ENCODE results near the gene NELFB. TPM values are rescaled to one million over a fixed set of nuclear protein-coding genes. Genes with fewer than 3 reads are reported as not detected.
A peak's percentile ranks its signal among the peaks of the same experiment; 100 is the strongest.
"Not testable (repeated sequence)": the region's sequence is repeated elsewhere in the genome, so short reads cannot be mapped to it uniquely, and the experiment has no call there.

Gene NELFB
- total and polyA plus RNA-seq, 3 experiments from 2014 or later = 34.8 to 72.0 (median 67.5) TPM

DNA sequence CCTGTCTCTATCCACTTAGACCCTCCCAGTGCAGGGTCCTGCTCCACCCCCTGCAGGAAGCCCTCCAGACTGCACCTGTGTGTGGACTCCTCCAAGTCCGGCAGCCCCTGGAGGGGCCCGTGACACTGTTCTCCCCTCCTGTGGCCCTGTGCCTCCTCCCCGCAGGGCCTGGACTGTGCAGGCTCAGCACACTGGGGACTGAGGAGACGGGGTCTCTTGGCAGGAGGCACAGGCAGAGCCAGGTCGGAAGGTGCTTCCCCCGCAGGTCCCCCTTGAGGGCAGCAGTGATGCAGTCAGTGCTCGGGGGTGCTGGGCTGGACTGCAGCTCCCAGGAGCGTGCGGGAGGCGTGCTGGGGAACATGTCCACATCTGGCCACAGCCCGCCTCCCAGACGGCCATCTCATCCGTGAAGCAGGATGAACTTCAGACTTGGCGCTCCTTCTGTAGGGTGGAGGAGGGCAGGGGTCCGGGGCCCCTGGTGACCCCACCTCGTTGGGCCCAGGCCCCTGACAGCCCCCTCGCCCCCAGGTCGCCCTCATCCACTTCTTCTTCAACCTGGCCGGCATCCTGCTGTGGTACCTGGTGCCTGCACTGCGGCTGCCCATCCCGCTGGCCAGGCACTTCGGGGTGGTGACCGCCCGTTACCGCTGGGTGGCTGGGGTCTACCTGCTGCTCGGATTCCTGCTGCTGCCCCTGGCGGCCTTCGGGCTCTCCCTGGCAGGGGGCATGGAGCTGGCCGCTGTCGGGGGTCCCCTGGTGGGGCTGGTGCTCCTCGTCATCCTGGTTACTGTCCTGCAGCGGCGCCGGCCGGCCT lies 19.5 kb upstream of the NELFB start:
- H3K27ac Mint-ChIP-seq = no peak overlapping the region

DNA sequence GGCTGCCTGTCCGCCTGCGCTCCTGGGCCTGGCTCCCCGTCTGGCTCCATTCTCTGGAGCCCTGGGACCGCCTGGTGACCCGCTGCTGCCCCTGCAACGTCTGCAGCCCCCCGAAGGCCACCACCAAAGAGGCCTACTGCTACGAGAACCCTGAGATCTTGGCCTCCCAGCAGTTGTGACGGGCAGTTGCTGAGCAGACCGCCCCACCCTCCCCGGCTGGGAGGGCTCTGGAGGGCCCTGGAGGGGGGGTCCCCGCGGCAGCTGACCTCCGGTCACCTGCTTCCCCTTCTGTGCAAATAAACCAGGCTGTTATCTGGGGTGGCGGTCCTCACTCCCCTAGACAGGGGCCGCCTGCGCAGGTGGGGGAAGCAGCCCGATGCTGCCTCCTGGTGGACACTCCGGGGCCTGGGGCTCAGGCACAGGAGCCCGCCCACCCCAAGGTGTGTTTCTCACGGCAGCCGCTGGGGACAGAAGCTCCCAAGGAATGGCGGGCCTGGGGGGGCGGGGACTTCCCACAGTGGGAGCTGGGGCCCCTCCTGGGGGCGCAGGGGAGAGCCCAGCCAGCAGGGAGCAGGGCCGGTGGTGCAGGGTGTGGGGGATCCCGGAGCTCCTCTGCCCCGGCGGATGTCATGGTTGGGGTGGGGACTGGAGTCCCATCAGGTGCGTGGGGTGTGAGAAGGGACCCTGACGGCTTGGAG lies 18.7 kb upstream of the NELFB start:
- CTCF ChIA-PET = interaction anchor here (0.6 to 2.4 kb wide), 36 partner anchors 9 to 822 kb away, joined by 3 to 18 read pairs (median 4); partner anchors contain the start of genes CYSRT1, DPP7, MAN1B1 and NELFB
- H3K9me3 ChIP-seq (ENCODE audit: low read length) = no peaks in the 10 kb centered on the region
- H3K27me3 Mint-ChIP-seq = peaks cover 4 to 11% of the 10 kb centered on the region in 2 donors
- POLR2A ChIA-PET = interaction anchor here (0.6 to 1.0 kb wide), 3 partner anchors 18 to 141 kb away, joined by 3 to 4 read pairs (median 3); no protein-coding TSS in a partner anchor
- peaks cover 12% of the 10 kb centered on the region for H3K4me1 ChIP-seq (ENCODE audit: insufficient read depth, low read length)
- no peaks in the 10 kb centered on the region for H3K36me3 ChIP-seq (ENCODE audit: insufficient read depth, low read length)
- peaks cover 0 to 3% (median 0%) of the 10 kb centered on the region in 3 donors for H3K36me3 Mint-ChIP-seq
- DNase-seq = peak; percentile 83 to 93 (median 87)
- H3K4me3 ChIP-seq (ENCODE audit: low read length) = no peak overlapping the region
- no peaks in the 10 kb centered on the region for H3K9me3 Mint-ChIP-seq
- H3K4me3 Mint-ChIP-seq = peak overlapping the region in 2 of 7 donors; percentile 37 to 40
- H3K27ac ChIP-seq (ENCODE audit: low read depth, low read length) = peak overlapping the region; percentile 27
- peak overlapping the region in 1 of 8 donors; percentile 62 for H3K27ac Mint-ChIP-seq
- H3K27me3 ChIP-seq (ENCODE audit: insufficient read depth, low read length, poor library complexity, severe bottlenecking) = no peaks in the 10 kb centered on the region
- peaks cover 5 to 31% (median 6%) of the 10 kb centered on the region in 3 donors for H3K4me1 Mint-ChIP-seq

More for the DNA sequence above, 19.5 kb upstream of the NELFB start:
- Histone ChIP-seq H3K4me3 (ENCODE audit: low read length) (no peak overlapping the region), H3K4me1 (ENCODE audit: insufficient read depth, low read length) (peaks cover 12% of the 10 kb centered on the region), H3K27me3 (ENCODE audit: insufficient read depth, low read length, poor library complexity, severe bottlenecking) (no peaks in the 10 kb centered on the region), H3K9me3 (ENCODE audit: low read length) (no peaks in the 10 kb centered on the region), H3K36me3 (ENCODE audit: insufficient read depth, low read length) (no peaks in the 10 kb centered on the region), H3K27ac (ENCODE audit: low read depth, low read length) (peak overlapping the region; percentile 27)
- no peak for DNase-seq
- no peaks in the 10 kb centered on the region for H3K36me3 Mint-ChIP-seq
- CTCF ChIA-PET = interaction anchor here (1.0 to 2.4 kb wide), 11 partner anchors 11 to 189 kb away, joined by 3 to 18 read pairs (median 6); partner anchors contain the start of genes CYSRT1, MAN1B1, NPDC1 and RNF208
- peaks cover 0 to 11% of the 10 kb centered on the region in 2 donors for H3K27me3 Mint-ChIP-seq
- H3K4me3 Mint-ChIP-seq = no peak overlapping the region
- POLR2A ChIA-PET = interaction anchor here (0.6 to 1.0 kb wide), 2 partner anchors 19 to 140 kb away, joined by 3 to 4 read pairs; no protein-coding TSS in a partner anchor
- H3K4me1 Mint-ChIP-seq = peaks cover 1 to 27% (median 6%) of the 10 kb centered on the region in 3 donors
- H3K9me3 Mint-ChIP-seq = no peaks in the 10 kb centered on the region

DNA sequence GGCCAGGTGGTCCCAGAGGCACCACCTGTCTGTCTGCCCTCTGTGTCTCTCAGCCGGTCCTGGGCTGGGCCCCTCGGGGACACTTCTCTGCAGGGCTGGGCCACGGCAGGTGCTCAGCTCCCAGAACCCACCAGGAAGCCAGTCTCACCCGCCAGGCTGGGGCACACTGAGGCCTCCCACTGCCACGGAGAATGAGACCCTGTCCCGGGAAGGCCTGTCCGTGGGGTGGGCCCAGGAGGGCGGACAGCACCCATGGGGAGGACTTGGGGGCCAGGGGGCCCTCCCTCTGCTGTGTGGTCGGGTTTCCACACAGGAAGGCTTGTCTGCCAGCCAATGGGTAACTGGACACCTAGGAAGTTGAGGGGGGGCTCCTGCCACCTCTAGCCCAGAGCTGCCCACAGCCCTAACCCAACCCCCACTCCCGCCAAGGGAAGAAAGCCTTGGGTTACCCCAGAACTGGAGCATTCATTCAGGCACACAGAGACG lies 18.1 kb upstream of the NELFB start:
- H3K4me1 ChIP-seq (ENCODE audit: insufficient read depth, low read length) = peaks cover 13% of the 10 kb centered on the region
- DNase-seq = no peak
- H3K36me3 Mint-ChIP-seq = peaks cover 0 to 3% (median 0%) of the 10 kb centered on the region in 3 donors
- H3K9me3 Mint-ChIP-seq = no peaks in the 10 kb centered on the region
- H3K36me3 ChIP-seq (ENCODE audit: insufficient read depth, low read length) = peaks cover under 1% of the 10 kb centered on the region
- H3K4me3 Mint-ChIP-seq = peak overlapping the region in 1 of 7 donors; percentile 32
- POLR2A ChIA-PET = interaction anchor here (0.8 to 1.0 kb wide), 2 partner anchors 17 to 112 kb away, joined by 3 to 4 read pairs; no protein-coding TSS in a partner anchor
- no peaks in the 10 kb centered on the region for H3K9me3 ChIP-seq (ENCODE audit: low read length)
- H3K4me3 ChIP-seq (ENCODE audit: low read length) = no peak overlapping the region
- peak overlapping the region; percentile 27 for H3K27ac ChIP-seq (ENCODE audit: low read depth, low read length)
- H3K4me1 Mint-ChIP-seq = peaks cover 5 to 31% (median 6%) of the 10 kb centered on the region in 3 donors
- peaks cover 4 to 8% of the 10 kb centered on the region in 2 donors for H3K27me3 Mint-ChIP-seq
- CTCF ChIA-PET = interaction anchor here (0.6 to 2.4 kb wide), 36 partner anchors 10 to 823 kb away, joined by 3 to 18 read pairs (median 4); partner anchors contain the start of genes CYSRT1, DPP7, MAN1B1 and NELFB
- H3K27ac Mint-ChIP-seq = peak overlapping the region in 1 of 8 donors; percentile 62
- H3K27me3 ChIP-seq (ENCODE audit: insufficient read depth, low read length, poor library complexity, severe bottlenecking) = no peaks in the 10 kb centered on the region

DNA sequence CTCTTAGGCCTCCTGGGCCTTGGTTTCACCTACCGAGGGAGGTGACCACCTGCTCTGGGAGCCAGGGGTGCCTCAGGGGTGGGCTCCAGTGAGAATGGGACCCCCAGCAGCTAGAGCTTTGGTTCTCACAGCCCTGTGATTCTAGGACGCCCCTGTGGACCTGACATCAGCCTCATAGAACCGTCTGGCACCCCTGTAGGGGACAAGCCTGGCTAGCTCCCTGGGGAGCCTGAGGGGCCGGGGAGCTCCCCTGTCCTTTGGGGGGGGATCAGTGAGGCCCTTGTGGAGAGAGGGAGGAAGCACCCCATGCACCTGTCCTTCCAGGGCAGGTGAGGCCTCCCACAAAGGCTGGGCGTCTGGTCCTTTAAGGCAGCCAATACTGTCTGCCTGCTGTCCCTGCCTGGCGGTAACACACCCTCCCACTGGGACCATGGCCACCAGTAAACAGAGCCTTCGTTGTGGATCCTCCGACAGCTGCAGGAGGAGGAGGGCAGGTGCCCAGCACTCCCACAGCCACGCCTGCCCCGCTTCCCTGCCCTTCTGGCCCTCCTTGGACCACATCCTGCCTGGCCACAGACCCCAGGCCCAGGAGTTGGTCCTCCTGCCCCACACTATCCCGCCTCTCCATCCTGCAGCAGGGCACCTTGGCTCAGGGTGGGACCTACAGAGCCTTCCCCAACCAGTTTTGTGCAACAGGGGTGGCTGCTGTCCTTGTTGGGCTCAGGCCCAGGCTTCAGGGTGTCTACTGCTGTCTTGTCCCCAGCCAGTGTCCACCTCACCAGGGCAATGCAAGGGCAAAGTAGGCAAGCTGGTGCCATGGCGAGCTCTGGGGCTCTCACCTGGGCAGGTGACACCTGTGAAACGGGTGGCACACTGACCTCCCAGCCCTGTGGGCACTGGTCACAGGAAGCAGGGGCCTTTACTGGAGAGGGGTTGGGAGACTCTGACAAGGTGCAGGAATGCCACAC lies 17.1 kb upstream of the NELFB start:
- H3K27me3 Mint-ChIP-seq = peaks cover 4 to 8% of the 10 kb centered on the region in 2 donors
- H3K4me3 Mint-ChIP-seq = peak overlapping the region in 2 of 7 donors; percentile 15 to 59
- H3K4me1 Mint-ChIP-seq = peaks cover 15 to 41% (median 15%) of the 10 kb centered on the region in 3 donors
- H3K9me3 Mint-ChIP-seq = no peaks in the 10 kb centered on the region
- H3K27me3 ChIP-seq (ENCODE audit: insufficient read depth, low read length, poor library complexity, severe bottlenecking) = no peaks in the 10 kb centered on the region
- H3K27ac ChIP-seq (ENCODE audit: low read depth, low read length) = no peak overlapping the region
- CTCF ChIA-PET = interaction anchor here (0.8 to 2.4 kb wide), 8 partner anchors 9 to 191 kb away, joined by 3 to 18 read pairs (median 6); partner anchors contain the start of genes CYSRT1, MAN1B1, NELFB and NPDC1
- H3K4me3 ChIP-seq (ENCODE audit: low read length) = no peak overlapping the region
- no peaks in the 10 kb centered on the region for H3K9me3 ChIP-seq (ENCODE audit: low read length)
- H3K4me1 ChIP-seq (ENCODE audit: insufficient read depth, low read length) = peaks cover 22% of the 10 kb centered on the region
- H3K36me3 ChIP-seq (ENCODE audit: insufficient read depth, low read length) = peaks cover 10% of the 10 kb centered on the region
- peak overlapping the region in 2 of 8 donors; percentile 50 to 75 for H3K27ac Mint-ChIP-seq
- POLR2A ChIA-PET = interaction anchor here (0.6 kb wide), 1 partner anchor 110 kb away, joined by 3 read pairs; no protein-coding TSS in a partner anchor
- no peak for DNase-seq
- H3K36me3 Mint-ChIP-seq = peaks cover 0 to 14% (median 3%) of the 10 kb centered on the region in 3 donors

DNA sequence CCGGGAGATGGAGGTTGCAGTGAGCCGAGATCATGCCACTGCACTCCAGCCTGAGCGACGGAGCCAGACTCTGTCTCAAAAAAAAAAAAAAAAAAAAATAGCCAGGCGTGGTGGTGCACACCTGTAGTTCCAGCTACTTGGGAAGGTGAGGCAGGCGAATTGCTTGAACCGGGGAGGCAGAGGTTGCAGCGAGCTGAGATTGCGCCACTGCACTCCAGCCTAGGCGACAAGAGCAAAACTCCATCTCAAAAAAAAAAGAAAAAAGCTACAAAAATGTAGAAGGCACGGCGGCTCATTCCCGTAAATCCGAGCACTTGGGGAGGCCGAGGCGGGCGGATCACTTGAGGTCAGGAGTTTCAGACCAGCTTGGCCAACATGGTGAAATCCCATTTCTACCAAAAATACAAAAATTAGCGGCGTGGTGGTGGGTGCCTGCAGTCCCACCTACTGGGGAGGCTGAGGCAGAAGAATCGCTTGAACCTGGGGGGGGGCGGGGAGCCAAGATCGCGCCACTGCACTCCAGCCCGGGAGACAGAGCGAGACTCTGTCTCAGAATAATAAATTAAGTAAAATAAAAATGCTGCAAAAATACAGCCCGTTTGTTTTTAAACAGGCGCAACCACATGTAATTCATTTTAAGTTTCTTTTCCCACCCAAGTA lies 15.5 kb upstream of the NELFB start:
- not testable (repeated sequence) for H3K9me3 ChIP-seq (ENCODE audit: low read length); H3K27me3 Mint-ChIP-seq; DNase-seq; H3K27me3 ChIP-seq (ENCODE audit: insufficient read depth, low read length, poor library complexity, severe bottlenecking); H3K9me3 Mint-ChIP-seq
- H3K27ac ChIP-seq (ENCODE audit: low read depth, low read length) = peak overlapping the region; percentile 79
- peaks cover 10% of the 10 kb centered on the region for H3K36me3 ChIP-seq (ENCODE audit: insufficient read depth, low read length)
- ChIA-PET CTCF (interaction anchor here (0.8 to 4.4 kb wide), 8 partner anchors 9 to 211 kb away, joined by 3 to 43 read pairs (median 6); partner anchors contain the start of genes NELFB, RNF224, SLC34A3 and UAP1L1), POLR2A (interaction anchor here (0.7 to 3.4 kb wide), 11 partner anchors 16 to 312 kb away, joined by 3 to 83 read pairs (median 6); partner anchors contain the start of genes ANAPC2, MAN1B1, MRPL41 and NELFB)
- Mint-ChIP-seq H3K4me1 (peaks cover 15 to 52% (median 17%) of the 10 kb centered on the region in 3 donors), H3K27ac (peak overlapping the region in 6 of 8 donors; percentile 33 to 68 (median 56)), H3K36me3 (peaks cover 0 to 22% (median 5%) of the 10 kb centered on the region in 3 donors), H3K4me3 (peak overlapping the region; percentile 28 to 88 (median 77))
- peaks cover 22% of the 10 kb centered on the region for H3K4me1 ChIP-seq (ENCODE audit: insufficient read depth, low read length)
- peak overlapping the region; percentile 60 for H3K4me3 ChIP-seq (ENCODE audit: low read length)

DNA sequence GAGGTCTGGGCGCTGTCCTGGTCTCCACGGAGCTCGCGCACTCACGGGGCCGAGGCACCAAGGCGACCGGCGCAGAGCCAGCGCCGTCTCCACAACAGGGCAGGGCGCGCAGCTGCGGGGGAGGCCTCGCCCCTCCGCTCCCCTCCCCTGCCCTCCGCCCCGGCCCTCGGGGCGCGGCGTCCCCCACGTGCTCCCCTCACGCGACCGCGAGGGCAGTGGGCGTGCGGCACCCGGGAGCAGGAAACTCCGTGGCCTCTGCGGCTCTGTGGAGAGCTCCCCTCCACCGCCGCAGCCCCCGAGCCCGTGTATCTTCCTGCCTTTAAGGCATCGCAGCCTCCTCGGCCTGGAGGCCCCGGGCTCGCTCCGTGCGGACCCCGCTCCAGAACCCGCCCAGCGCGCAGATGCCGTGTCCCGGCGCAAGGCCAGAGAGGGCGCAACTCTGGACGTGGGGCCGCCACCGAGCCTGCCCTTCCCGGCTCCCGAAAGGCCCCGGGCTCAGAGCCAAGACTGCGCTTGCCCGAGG lies 14.7 kb upstream of the NELFB start:
- H3K9me3 Mint-ChIP-seq = no peaks in the 10 kb centered on the region
- ChIA-PET POLR2A (interaction anchor here (0.5 to 3.4 kb wide), 20 partner anchors 15 to 440 kb away, joined by 3 to 83 read pairs (median 4); partner anchors contain the start of genes ANAPC2, MAN1B1, MRPL41 and NELFB), CTCF (interaction anchor here (1.0 to 4.4 kb wide), 12 partner anchors 13 to 450 kb away, joined by 3 to 43 read pairs (median 4); partner anchors contain the start of genes ANAPC2, NELFB, RNF224 and SSNA1)
- peak; percentile 60 to 84 (median 80) for DNase-seq
- peaks cover 0 to 4% of the 10 kb centered on the region in 2 donors for H3K27me3 Mint-ChIP-seq
- Histone ChIP-seq H3K4me3 (ENCODE audit: low read length) (peak overlapping the region; percentile 60), H3K9me3 (ENCODE audit: low read length) (no peaks in the 10 kb centered on the region), H3K27me3 (ENCODE audit: insufficient read depth, low read length, poor library complexity, severe bottlenecking) (no peaks in the 10 kb centered on the region), H3K36me3 (ENCODE audit: insufficient read depth, low read length) (peaks cover 10% of the 10 kb centered on the region), H3K27ac (ENCODE audit: low read depth, low read length) (peak overlapping the region; percentile 79), H3K4me1 (ENCODE audit: insufficient read depth, low read length) (peaks cover 22% of the 10 kb centered on the region)
- H3K27ac Mint-ChIP-seq = peak overlapping the region in 2 of 8 donors; percentile 63 to 78
- H3K4me1 Mint-ChIP-seq = peaks cover 15 to 52% (median 17%) of the 10 kb centered on the region in 3 donors
- H3K36me3 Mint-ChIP-seq = peaks cover 0 to 22% (median 5%) of the 10 kb centered on the region in 3 donors
- H3K4me3 Mint-ChIP-seq = peak overlapping the region in 6 of 7 donors; percentile 62 to 88 (median 78)

Data from CD8-positive, alpha-beta memory T cell (primary cell).